GM12891 (cell line): ENCODE data around the gene NSFL1C.
"Not testable (repeated sequence)": the region's sequence is repeated elsewhere in the genome, so short reads cannot be mapped to it uniquely, and the experiment has no call there.

Experiments
- DNase-seq: peaks from one replicate; pipeline ENCODE4 v3.0.0; 2011; ENCODE audit warnings: low spot score; ENCODE audit not compliant: insufficient read length
- FAIRE-seq: peaks from 2 replicates; lab custom pipeline; 2011; peaks lifted over from hg19 to GRCh38; lab: Jason Lieb, UNC
- PAX5 ChIP-seq: IDR thresholded peaks from 2 replicates; pipeline ENCODE4 v1.6.1; 2011; ENCODE audit warnings: low read length, moderate library complexity, mild to moderate bottlenecking; ENCODE audit not compliant: insufficient read depth, severe bottlenecking
- POLR2A ChIP-seq: IDR thresholded peaks from 2 replicates; pipeline ENCODE4 v1.6.1; 2011; ENCODE audit warnings: low read depth, low read length, control low read depth
- POLR2AphosphoS5 ChIP-seq: IDR thresholded peaks from 2 replicates; pipeline ENCODE4 v1.6.1; 2011; ENCODE audit warnings: low read depth, low read length, control low read depth
- POU2F2 ChIP-seq: IDR thresholded peaks from 2 replicates; pipeline ENCODE4 v1.6.1; 2011; ENCODE audit warnings: low read depth, mild to moderate bottlenecking, control low read depth, low read length, moderate library complexity
- SPI1 ChIP-seq: IDR thresholded peaks from 2 replicates; pipeline ENCODE4 v1.6.1; 2011; ENCODE audit warnings: low read depth, low read length, control low read depth
- TAF1 ChIP-seq: IDR thresholded peaks from 2 replicates; pipeline ENCODE4 v1.6.1; 2011; ENCODE audit warnings: low read depth, low read length, control low read depth

Gene NSFL1C

DNA sequence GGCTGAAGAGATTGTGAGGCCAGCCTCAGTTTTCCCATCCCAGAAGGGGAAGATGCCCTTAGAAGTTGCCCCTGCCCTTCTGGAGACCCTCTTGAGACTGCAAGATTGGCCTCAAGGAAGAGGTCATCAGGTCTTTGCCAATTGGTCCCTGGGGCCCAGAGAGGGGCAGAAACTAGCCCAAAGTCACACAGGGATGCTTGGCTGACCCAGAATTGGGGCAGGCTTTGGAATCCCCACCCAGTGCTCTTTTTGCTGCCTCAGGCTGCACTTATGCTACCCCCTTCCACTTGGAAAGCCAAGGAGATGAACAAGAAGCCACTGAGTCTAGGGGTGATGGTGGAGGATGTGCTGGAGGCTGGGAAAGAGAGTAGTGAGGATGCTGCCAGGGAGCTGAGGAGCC lies 48.9 kb downstream of the NSFL1C start:
- FAIRE-seq (no peak), DNase-seq (no peak)
- TF ChIP-seq PAX5, result no peak

DNA sequence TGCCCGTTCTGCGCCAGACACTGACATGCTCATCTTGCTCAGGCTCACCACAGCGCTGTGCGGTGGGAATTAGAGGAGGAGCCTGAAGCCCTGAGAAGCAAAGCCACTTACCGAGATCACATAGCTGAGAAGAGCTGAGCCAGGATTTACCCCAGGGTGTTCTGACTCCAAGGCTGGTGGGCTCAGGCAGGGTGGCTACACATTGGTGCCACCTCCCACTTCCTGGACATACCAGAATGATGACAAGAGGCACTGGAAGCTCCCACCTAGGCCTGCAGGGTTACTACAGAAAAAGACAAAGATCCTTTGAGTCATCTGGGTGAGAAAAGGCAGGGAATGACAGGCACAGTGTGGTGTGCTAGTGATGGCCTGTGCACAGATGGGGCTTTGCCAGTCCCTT lies 49.4 kb downstream of the NSFL1C start:
- FAIRE-seq (no peak), DNase-seq (no peak)
- no peak for TF ChIP-seq PAX5
- TF ChIP-seq SPI1, result no peak
- no peak for TF ChIP-seq TAF1
- TF ChIP-seq POLR2A, result no peak
- TF ChIP-seq POU2F2, result no peak
- no peak for TF ChIP-seq POLR2AphosphoS5

DNA sequence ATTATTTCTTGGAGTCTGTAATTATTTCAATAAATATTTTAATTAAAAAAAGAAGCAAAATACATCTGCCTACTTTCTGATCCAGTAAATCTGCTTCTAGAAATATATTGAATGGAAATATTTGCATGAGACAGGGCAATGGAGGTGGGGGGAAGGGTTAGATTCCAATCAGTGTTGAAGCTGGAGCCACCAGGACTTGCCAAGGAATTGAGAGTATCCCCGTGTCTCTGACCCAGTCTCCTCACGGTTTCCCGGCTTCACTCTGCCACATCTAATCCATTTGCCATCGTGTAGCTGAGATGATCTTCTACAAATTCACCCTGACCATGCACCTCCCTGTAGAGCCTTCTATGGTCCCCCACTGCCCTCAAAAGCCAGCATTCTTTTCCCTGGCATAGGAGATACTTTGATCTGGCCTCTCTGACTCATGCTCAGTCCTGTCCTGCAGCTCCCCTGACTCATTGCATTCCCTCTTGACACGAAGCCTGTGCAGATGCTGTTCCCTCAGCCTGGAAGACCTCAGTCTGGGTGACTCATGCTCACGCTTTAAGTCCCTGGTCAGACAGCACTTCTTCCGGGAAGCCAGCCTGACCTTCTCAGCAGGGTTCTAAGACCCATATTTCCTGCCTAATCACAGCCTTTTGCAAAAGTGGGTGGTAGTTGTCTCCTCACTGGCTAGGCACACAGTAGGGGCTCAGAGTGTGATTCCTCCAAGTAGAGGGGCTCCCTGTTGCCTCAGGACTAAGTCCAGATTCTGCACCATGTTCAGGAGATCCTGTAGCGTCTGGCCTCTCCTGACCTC lies 50.8 kb downstream of the NSFL1C start:
- no peak for DNase-seq
- no peak for TF ChIP-seq SPI1
- no peak for TF ChIP-seq PAX5
- TF ChIP-seq POLR2AphosphoS5, result no peak
- no peak for TF ChIP-seq POU2F2
- no peak for TF ChIP-seq TAF1
- no peak for TF ChIP-seq POLR2A
- FAIRE-seq, result no peak

DNA sequence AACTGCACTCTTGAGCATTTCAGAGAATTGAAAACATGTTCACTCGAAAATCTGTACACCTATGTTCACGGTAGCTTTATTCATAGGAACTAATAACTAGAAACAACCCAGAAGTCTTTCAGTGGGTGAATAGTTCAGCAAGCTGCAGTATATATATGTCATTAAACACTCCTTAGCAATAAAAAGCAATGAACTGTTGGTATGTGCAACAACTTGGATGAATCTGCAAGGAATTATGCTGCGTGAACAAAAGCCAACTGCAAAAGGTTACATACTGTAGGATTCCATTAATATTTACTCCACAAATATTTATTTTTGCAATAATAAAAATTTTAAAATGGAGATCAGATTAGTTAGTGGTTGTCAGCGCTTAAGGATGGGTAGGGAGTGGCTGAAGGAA lies 51.7 kb downstream of the NSFL1C start:
- no peak for TF ChIP-seq POU2F2
- no peak for TF ChIP-seq POLR2A
- no peak for TF ChIP-seq TAF1
- no peak for TF ChIP-seq POLR2AphosphoS5
- TF ChIP-seq SPI1, result no peak
- no peak for TF ChIP-seq PAX5
- FAIRE-seq (no peak), DNase-seq (no peak)

- TF ChIP-seq SPI1 (peak; percentile 61), POU2F2 (no peak)
- DNase-seq, result no peak
- FAIRE-seq, result no peak
These were observed 60.8 kb downstream of the NSFL1C start for GRCh38 chr20:1405801-1406200.

DNA sequence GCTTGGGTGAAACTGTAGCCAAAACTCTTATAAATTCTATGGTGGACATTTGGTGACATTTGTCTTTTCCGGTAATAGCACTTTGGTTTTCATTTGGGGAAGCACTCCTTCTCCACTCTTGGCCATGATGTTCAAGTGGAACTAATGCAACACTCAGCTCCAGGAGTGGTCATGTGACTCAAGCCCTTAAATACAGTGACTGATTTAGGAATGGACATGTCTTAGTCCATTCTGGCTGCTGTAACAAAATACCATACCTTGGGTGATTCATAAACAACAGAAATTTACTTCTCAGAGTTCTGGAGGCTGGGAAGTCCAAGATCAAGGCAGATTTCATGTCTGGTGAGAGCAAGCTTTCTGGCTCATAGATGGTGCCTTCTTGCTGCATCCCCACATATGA lies 63.0 kb downstream of the NSFL1C start:
- DNase-seq (no peak), FAIRE-seq (no peak)
- TF ChIP-seq SPI1 (no peak), POLR2A (no peak), POLR2AphosphoS5 (no peak), PAX5 (no peak), TAF1 (no peak), POU2F2 (no peak)

DNA sequence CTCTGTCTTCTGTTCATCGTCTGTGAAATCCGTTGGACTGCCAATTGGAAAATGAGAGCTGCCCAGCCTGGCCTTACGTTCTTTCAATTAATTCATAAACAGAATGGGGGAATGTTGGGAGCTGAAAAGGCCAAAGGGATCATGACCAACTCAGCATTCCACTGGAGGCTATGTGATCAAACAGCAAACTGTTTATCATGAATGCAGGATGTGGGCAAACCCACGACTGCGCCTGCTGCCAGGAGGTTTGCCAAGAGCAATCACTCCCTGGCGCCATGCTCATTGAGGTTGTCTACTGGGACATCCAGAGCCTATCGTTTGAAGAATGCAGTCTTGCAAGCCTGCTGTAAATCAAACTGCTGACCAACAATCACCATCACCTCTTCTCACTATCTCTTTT lies 64.5 kb downstream of the NSFL1C start:
- no peak for FAIRE-seq
- DNase-seq, result no peak
- TF ChIP-seq SPI1 (no peak), TAF1 (no peak)

DNA sequence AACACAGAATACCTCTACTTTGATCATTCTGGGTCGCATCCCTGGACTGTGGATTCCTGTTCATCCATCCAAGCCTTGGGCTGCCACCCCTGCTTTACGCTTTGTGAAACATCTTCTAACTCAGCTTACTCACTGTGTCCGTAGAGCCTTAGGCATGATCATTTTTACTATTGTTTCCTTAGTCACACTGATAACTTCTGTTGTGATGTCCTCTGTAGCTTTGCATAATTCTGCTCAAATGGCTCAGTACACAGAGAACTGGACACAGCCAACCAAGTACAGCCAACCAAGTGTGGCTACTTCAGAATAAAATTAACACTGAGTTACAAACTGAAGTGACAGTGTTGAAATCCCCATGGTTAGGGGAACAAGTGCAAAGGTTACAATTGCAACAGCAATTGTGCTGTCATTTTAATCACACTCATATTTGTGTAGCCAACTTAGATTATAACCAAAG lies 65.2 kb downstream of the NSFL1C start:
- TF ChIP-seq POU2F2 (no peak), POLR2AphosphoS5 (no peak), PAX5 (no peak), SPI1 (no peak), POLR2A (no peak), TAF1 (no peak)

GRCh38 chr20:1399678-1400366 lies 66.8 kb downstream of the NSFL1C start:
- not testable (repeated sequence) for FAIRE-seq, DNase-seq

More for the DNA sequence above, 65.2 kb downstream of the NSFL1C start:
- FAIRE-seq (no peak), DNase-seq (no peak)

DNA sequence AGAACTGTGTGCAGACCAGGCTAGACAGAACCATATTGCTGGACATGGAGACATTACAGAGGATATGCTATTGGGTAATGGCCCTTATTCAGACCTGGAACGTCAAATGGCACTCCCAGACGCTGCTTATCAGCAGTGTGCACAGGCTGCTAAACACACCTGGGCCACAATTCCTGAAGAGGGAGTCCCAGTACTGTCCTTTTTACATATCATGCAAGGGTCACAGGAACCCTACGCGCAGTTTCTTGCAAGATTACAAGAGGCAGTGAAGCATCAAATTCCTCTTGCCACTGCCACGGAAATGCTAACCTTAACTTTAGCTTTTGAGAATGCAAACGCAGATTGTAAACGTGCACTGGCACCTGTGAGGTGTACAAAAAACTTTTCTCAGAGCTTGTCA lies 68.5 kb downstream of the NSFL1C start:
- not testable (repeated sequence) for FAIRE-seq, DNase-seq

DNA sequence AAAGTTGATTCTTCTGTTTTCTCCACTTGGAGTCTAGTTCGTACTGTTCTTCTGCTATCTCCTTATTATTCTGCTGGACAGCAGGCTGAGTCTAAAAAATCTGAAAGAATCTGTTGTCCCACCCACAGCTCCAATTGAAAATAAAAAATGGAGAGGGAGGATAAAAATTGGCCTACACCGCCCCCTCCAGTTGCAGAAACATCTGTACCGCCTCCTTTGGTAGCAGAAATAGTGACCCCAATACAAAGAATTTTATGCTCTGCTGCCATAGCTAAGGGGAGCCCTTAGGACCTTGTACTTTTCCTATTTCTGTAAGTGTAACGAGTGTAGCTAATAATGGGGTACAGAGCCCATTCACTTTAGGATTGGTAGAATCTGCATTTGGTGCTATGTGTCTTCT lies 68.9 kb downstream of the NSFL1C start:
- FAIRE-seq (no peak), DNase-seq (no peak)
- TF ChIP-seq POU2F2 (no peak), PAX5 (no peak), SPI1 (no peak), POLR2AphosphoS5 (no peak), POLR2A (no peak), TAF1 (no peak)

- TF ChIP-seq SPI1, result no peak
- TF ChIP-seq POLR2AphosphoS5, result no peak
- no peak for TF ChIP-seq PAX5
- FAIRE-seq (no peak), DNase-seq (no peak)
These were observed 69.9 kb downstream of the NSFL1C start for GRCh38 chr20:1396702-1397101.
